ENCODE data around the gene DTNB. TPM values are rescaled to one million over a fixed set of nuclear protein-coding genes. Genes with fewer than 3 reads are reported as not detected.

The DTNB gene
- total RNA-seq, 4 donors from 2014 or later = 2.2 to 7.8 (median 3.9) TPM

DNA sequence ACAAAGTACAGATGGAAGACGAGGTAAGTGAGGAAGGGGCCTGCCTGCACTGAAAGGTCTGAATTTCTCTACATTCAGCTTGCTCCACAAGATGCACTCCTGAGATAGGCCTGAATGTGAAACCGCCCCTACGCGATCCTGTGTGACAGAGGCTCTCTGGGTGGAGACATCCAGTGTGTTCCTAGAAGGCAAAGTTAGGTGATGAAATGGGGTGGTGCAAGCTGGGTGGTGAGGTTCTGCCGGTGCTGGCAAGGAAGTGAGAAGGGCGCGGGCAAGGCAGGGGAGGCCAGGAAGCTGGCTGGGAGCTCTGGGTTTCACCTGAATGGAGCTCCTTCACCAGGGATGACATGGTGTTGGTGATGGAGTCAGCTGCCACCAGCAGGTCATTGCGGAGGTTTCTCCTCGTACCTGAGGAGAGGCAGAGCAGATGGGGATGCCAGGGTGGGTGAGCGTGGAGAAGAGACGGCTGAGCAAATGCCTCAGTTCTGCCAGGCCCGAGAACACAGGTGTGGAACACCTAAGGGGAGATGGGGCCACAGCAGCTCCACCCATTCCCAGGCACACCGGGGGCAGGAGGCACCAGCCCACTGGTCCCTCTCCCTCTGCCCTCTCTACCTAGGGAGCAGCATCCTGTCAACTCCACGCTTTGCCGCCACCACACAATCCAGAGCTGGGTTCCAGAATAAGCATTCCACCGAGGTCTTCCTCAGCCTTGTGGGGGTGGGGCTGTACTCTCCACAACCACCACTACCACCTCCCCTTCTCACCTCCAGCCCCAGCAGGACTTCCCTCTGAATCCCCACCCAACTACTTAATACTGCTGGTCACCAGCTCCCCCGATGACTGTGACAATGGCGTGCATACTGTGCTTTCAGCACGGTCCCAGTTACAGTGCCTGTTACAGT is 286.2 kb downstream of the DTNB start:
- no peak for DNase-seq
- Histone ChIP-seq H3K27ac (no peak overlapping the region), H3K4me1 (no peaks in the 10 kb centered on the region), H3K4me3 (no peak overlapping the region), H3K9me3 (no peaks in the 10 kb centered on the region), H3K36me3 (no peaks in the 10 kb centered on the region), H3K27me3 (no peaks in the 10 kb centered on the region)
- intact Hi-C loops (cut with DNase I; ENCODE audit: low total_unique reads) = no loop called here
- no peak for TF ChIP-seq EP300 (IDR thresholded peaks at IDR 0.05; ENCODE audit: low read depth)
- TF ChIP-seq POLR2AphosphoS5 (IDR thresholded peaks at IDR 0.05) = no peak
- TF ChIP-seq POLR2A (IDR thresholded peaks at IDR 0.05) = no peak
- TF ChIP-seq, protein P1, sequence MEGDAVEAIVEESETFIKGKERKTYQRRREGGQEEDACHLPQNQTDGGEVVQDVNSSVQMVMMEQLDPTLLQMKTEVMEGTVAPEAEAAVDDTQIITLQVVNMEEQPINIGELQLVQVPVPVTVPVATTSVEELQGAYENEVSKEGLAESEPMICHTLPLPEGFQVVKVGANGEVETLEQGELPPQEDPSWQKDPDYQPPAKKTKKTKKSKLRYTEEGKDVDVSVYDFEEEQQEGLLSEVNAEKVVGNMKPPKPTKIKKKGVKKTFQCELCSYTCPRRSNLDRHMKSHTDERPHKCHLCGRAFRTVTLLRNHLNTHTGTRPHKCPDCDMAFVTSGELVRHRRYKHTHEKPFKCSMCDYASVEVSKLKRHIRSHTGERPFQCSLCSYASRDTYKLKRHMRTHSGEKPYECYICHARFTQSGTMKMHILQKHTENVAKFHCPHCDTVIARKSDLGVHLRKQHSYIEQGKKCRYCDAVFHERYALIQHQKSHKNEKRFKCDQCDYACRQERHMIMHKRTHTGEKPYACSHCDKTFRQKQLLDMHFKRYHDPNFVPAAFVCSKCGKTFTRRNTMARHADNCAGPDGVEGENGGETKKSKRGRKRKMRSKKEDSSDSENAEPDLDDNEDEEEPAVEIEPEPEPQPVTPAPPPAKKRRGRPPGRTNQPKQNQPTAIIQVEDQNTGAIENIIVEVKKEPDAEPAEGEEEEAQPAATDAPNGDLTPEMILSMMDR (IDR thresholded peaks at IDR 0.05) = no peak
- in situ Hi-C loops (cut with MboI; ENCODE audit: low pct_ligation_motif_present in 1 of 4, low pct_unique_long_range_greater_than_20kb in 1 of 4, low sequenced_read_pairs in 3 of 4) = no loop called here
- 67 to 91% methylated on average over 1 to 19 of the region's 19 CpGs for WGBS, 2 donors (ENCODE audit: low coverage in 1 of 2)

DNA sequence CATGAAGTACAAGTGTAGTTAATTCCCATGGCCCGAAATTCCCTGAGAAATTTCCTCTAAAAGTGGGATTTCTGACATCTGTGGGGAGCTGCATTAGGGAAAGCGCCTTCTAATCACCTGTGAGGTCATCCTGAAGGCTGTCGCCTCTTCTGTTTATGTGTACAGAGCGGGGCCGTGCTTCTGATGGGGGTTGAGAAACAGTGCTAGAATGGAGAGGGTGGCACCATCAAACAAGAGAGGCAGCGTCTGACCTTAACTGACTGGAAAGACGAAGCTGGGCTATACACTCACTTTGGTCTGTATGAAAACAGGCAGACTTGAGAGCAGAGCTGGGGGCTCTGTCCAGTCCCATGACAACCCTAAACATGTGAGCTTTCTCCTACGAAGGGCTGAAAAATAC is 287.5 kb downstream of the DTNB start:
- Histone ChIP-seq H3K4me3 (no peak overlapping the region), H3K4me1 (no peaks in the 10 kb centered on the region), H3K9me3 (no peaks in the 10 kb centered on the region), H3K36me3 (no peaks in the 10 kb centered on the region), H3K27me3 (no peaks in the 10 kb centered on the region), H3K27ac (no peak overlapping the region)
- WGBS, 2 donors (ENCODE audit: low coverage in 1 of 2) = 95 to 100% methylated on average over 2 to 8 of the region's 8 CpGs
- intact Hi-C loops (cut with DNase I; ENCODE audit: low total_unique reads) (no loop called here), in situ Hi-C loops (cut with MboI; ENCODE audit: low pct_ligation_motif_present in 1 of 4, low pct_unique_long_range_greater_than_20kb in 1 of 4, low sequenced_read_pairs in 3 of 4) (no loop called here)
- DNase-seq = no peak
- TF ChIP-seq EP300 (IDR thresholded peaks at IDR 0.05; ENCODE audit: low read depth) = no peak
- TF ChIP-seq POLR2AphosphoS5 (IDR thresholded peaks at IDR 0.05) = no peak
- TF ChIP-seq, protein P1 (IDR thresholded peaks at IDR 0.05) = no peak
- TF ChIP-seq POLR2A (IDR thresholded peaks at IDR 0.05) = no peak

DNA sequence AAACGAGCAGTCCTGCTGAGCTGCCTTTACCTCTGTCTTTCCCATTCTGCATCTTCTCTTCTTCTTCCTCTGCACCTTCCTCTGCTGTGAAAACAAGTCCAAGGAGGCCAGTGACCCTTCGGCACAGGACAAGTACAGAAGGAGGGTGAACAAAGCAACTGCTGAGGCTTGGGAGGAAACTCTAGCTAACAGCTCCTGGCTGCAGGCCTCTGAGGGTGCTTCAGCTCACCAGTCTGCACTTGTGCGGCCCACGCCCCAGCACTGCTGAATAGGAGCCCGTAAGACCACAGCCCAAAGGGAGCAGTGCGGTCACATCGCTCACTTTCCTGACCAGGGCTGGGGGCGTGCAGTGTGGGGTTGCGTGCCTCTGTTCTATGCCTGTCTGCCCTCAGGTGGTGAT is 289.6 kb downstream of the DTNB start:
- no peak for DNase-seq
- Histone ChIP-seq H3K27ac (no peak overlapping the region), H3K4me1 (no peaks in the 10 kb centered on the region), H3K27me3 (no peaks in the 10 kb centered on the region), H3K36me3 (no peaks in the 10 kb centered on the region), H3K9me3 (no peaks in the 10 kb centered on the region), H3K4me3 (no peak overlapping the region)
- 99 to 100% methylated on average over 1 to 9 of the region's 9 CpGs for WGBS, 2 donors (ENCODE audit: low coverage in 1 of 2)
- intact Hi-C loops (cut with DNase I; ENCODE audit: low total_unique reads) = no loop called here
- no peak for TF ChIP-seq EP300 (IDR thresholded peaks at IDR 0.05; ENCODE audit: low read depth)
- TF ChIP-seq, protein P1 (IDR thresholded peaks at IDR 0.05) = no peak
- TF ChIP-seq POLR2AphosphoS5 (IDR thresholded peaks at IDR 0.05) = no peak
- no peak for TF ChIP-seq POLR2A (IDR thresholded peaks at IDR 0.05)
- in situ Hi-C loops (cut with MboI; ENCODE audit: low pct_ligation_motif_present in 1 of 4, low pct_unique_long_range_greater_than_20kb in 1 of 4, low sequenced_read_pairs in 3 of 4) = no loop called here

DNA sequence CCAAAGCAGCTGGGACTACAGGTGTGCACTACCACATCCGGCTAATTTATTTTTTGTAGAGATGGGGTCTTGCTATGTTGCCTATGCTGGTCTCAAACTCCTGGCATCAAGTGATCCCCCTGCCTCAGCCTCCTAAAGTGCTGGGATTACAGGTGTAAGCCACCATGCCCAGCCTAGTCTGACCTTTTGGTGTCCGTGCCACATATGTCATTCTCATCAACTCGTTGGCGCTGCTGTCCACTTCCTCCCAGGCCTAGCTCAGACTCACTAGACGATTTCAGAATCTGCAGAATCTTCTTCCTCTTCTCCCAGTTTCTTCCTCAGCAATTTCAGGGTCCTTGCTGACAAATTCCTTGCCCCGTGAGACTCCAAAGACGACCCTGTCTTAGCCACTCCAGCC is 291.9 kb downstream of the DTNB start:
- no peak for DNase-seq
- in situ Hi-C loops (cut with MboI; ENCODE audit: low pct_ligation_motif_present in 1 of 4, low pct_unique_long_range_greater_than_20kb in 1 of 4, low sequenced_read_pairs in 3 of 4) = no loop called here

More for the DNA sequence above, 291.9 kb downstream of the DTNB start:
- TF ChIP-seq POLR2A (IDR thresholded peaks at IDR 0.05) = no peak
- no peak for TF ChIP-seq EP300 (IDR thresholded peaks at IDR 0.05; ENCODE audit: low read depth)
- TF ChIP-seq, protein P1 (IDR thresholded peaks at IDR 0.05) = no peak
- TF ChIP-seq POLR2AphosphoS5 (IDR thresholded peaks at IDR 0.05) = no peak
- Histone ChIP-seq H3K9me3 (no peaks in the 10 kb centered on the region), H3K36me3 (no peaks in the 10 kb centered on the region), H3K4me1 (peaks cover 6 to 17% (median 10%) of the 10 kb centered on the region in 4 donors), H3K27ac (no peak overlapping the region), H3K4me3 (no peak overlapping the region), H3K27me3 (no peaks in the 10 kb centered on the region)
- intact Hi-C loops (cut with DNase I; ENCODE audit: low total_unique reads) = no loop called here
- WGBS, 2 donors (ENCODE audit: low coverage in 1 of 2) = 88 to 90% methylated on average over 7 of the region's 7 CpGs
